ENCODE measurements around the gene MYO3B. TPM values are rescaled to one million over a fixed set of nuclear protein-coding genes. Genes with fewer than 3 reads are reported as not detected.

MYO3B gene
- total and polyA plus RNA-seq, 2 donors (not counting 3 experiments of a cell fraction or from before 2014, with no cell fraction given) = 0.03 TPM; not detected in 1

- H3K36me3 ChIP-seq (ENCODE audit: control insufficient read depth in 2 of 2, extremely low read depth in 1 of 2, insufficient read depth in 2 of 2, low read length in 2 of 2) = no peaks in the 10 kb centered on the region
- no peak overlapping the region for H2AFZ ChIP-seq (ENCODE audit: low read depth, low read length)
- POLR2A ChIA-PET = no interaction called here
- FAIRE-seq (no peak), DNase-seq (ENCODE audit: low read depth, low spot score) (no peak)
- no peaks in the 10 kb centered on the region for H3K9me1 ChIP-seq (replicated peaks; ENCODE audit: control insufficient read depth, extremely low read depth, insufficient read depth, low read length)
- no TSS peak for BruUV-seq (replicated peaks)
- H3K27me3 ChIP-seq (ENCODE audit: control insufficient read depth in 2 of 2, insufficient read depth in 2 of 2, low read length in 2 of 2) = peaks cover 3 to 12% of the 10 kb centered on the region in 2 experiments
- intact Hi-C loops (cut with micrococcal nuclease) (no loop called here), dilution Hi-C loops (cut with MboI; ENCODE audit: extremely low pct_ligation_motif_present, low sequenced_read_pairs) (no loop called here)
- H3K9ac ChIP-seq (replicated peaks; ENCODE audit: extremely low read depth, insufficient read depth, low read length) = no peak overlapping the region
- H4K20me1 ChIP-seq (replicated peaks; ENCODE audit: control insufficient read depth, extremely low read depth, insufficient read depth, low read length) = no peaks in the 10 kb centered on the region
- TF ChIP-seq POLR2AphosphoS5 (IDR thresholded peaks at IDR 0.05; ENCODE audit: insufficient read depth, low read depth, low read length) (no peak), GATA2 (IDR thresholded peaks at IDR 0.05; ENCODE audit: insufficient read depth, insufficient read length, low read depth, low read length) (no peak), EZH2 (IDR thresholded peaks at IDR 0.05; ENCODE audit: borderline replicate concordance, low read depth, low read length, severe bottlenecking) (no peak), MAX (IDR thresholded peaks at IDR 0.05; ENCODE audit: insufficient read depth, insufficient read length) (no peak), JUN (IDR thresholded peaks at IDR 0.05; ENCODE audit: borderline replicate concordance, insufficient read depth, insufficient read length, low read depth) (no peak), FOS (IDR thresholded peaks at IDR 0.05; ENCODE audit: borderline replicate concordance, insufficient read depth, low read length) (no peak), CTCF (IDR thresholded peaks at IDR 0.05; ENCODE audit: extremely low read depth in 1 of 2, insufficient read depth in 1 of 2, low read depth in 1 of 2, low read length in 2 of 2) (no peak)
- no peaks in the 10 kb centered on the region for H3K4me1 ChIP-seq (ENCODE audit: control insufficient read depth, extremely low read depth, insufficient read depth, low read length)
- no peaks in the 10 kb centered on the region for H3K79me2 ChIP-seq (ENCODE audit: control insufficient read depth, insufficient read depth, low read length)
- no peaks in the 10 kb centered on the region for H3K9me3 ChIP-seq (replicated peaks; ENCODE audit: control insufficient read depth, insufficient read depth, low read length)
- no peak overlapping the region for H3K27ac ChIP-seq (ENCODE audit: insufficient read depth, low read depth, low read length)
- no peak overlapping the region for H3K4me2 ChIP-seq (ENCODE audit: insufficient read depth, low read length)
- CTCF ChIA-PET = interaction anchor here (1.2 to 1.3 kb wide), 3 partner anchors 20 to 62 kb away, joined by 3 to 6 read pairs (median 3); no protein-coding TSS in a partner anchor
- no peak overlapping the region for H3K4me3 ChIP-seq (replicated peaks in 1 of 3; ENCODE audit: insufficient read depth in 1 of 3, low read depth in 1 of 3, low read length in 3 of 3)
Measured at GRCh38 chr2:170298115-170298514, 120.2 kb downstream of the MYO3B start.
